CD4-positive, alpha-beta T cell treated with Interleukin-2 at 100 ng/mL for 4 hours (primary cell): Measurements from ENCODE around the gene CAGE1.
"Not testable (repeated sequence)": the region's sequence is repeated elsewhere in the genome, so short reads cannot be mapped to it uniquely, and the experiment has no call there.

Source experiments
- DNase-seq: peaks from one replicate; pipeline ENCODE4 v3.0.0-alpha.2; 2020; ENCODE audit warnings: low spot score

CAGE1 gene

GRCh38 chr6:7338031-7338430 is 51.5 kb downstream of the CAGE1 start:
- no peak for DNase-seq

- DNase-seq, result no peak
Measured at GRCh38 chr6:7335519-7335918, 54.0 kb downstream of the CAGE1 start.

GRCh38 chr6:7334685-7335084 is 54.9 kb downstream of the CAGE1 start:
- DNase-seq, result no peak

- DNase-seq, result no peak
Measured at GRCh38 chr6:7332090-7332745, 57.3 kb downstream of the CAGE1 start.

- DNase-seq, result no peak
Measured at GRCh38 chr6:7331452-7331851, 58.1 kb downstream of the CAGE1 start.

- no peak for DNase-seq
Measured at GRCh38 chr6:7328243-7328642, 61.3 kb downstream of the CAGE1 start.

GRCh38 chr6:7325750-7326149 is 63.8 kb downstream of the CAGE1 start:
- no peak for DNase-seq

GRCh38 chr6:7324520-7324919 is 65.0 kb downstream of the CAGE1 start:
- DNase-seq, result no peak

GRCh38 chr6:7323074-7323473 is 66.5 kb downstream of the CAGE1 start:
- no peak for DNase-seq

- not testable (repeated sequence) for DNase-seq
Measured at GRCh38 chr6:7321866-7322265, 67.7 kb downstream of the CAGE1 start.

GRCh38 chr6:7319406-7319805 is 70.1 kb downstream of the CAGE1 start:
- DNase-seq, result not testable (repeated sequence)

GRCh38 chr6:7317538-7317937 is 72.0 kb downstream of the CAGE1 start:
- no peak for DNase-seq

GRCh38 chr6:7316658-7317533 is 72.6 kb downstream of the CAGE1 start:
- no peak for DNase-seq

- DNase-seq, result no peak
Measured at GRCh38 chr6:7315948-7316365, 73.6 kb downstream of the CAGE1 start.

- DNase-seq, result not testable (repeated sequence)
Measured at GRCh38 chr6:7315087-7315947, 74.2 kb downstream of the CAGE1 start.

GRCh38 chr6:7314414-7314813 is 75.1 kb downstream of the CAGE1 start:
- DNase-seq, result no peak

- no peak for DNase-seq
Measured at GRCh38 chr6:7313505-7314165, 75.9 kb downstream of the CAGE1 start.

- DNase-seq, result peak; percentile 94
Measured at GRCh38 chr6:7312616-7313504, 76.7 kb downstream of the CAGE1 start, which contains the start of gene SSR1. Gene SSR1, minus strand, starts transcription at chr6:7313199. Its CDS starts 79 bp downstream, at chr6:7313120.

- peak; percentile 30 for DNase-seq
Measured at GRCh38 chr6:7311917-7312615, 77.5 kb downstream of the CAGE1 start.

- no peak for DNase-seq
Measured at GRCh38 chr6:7311176-7311575, 78.4 kb downstream of the CAGE1 start.
